ENCODE measurements around the gene SCAMP1. TPM values are rescaled to one million over a fixed set of nuclear protein-coding genes. Genes with fewer than 3 reads are reported as not detected.

The SCAMP1 gene
- total RNA-seq, 2 donors from 2014 or later, result 24.8 to 31.4 TPM

DNA sequence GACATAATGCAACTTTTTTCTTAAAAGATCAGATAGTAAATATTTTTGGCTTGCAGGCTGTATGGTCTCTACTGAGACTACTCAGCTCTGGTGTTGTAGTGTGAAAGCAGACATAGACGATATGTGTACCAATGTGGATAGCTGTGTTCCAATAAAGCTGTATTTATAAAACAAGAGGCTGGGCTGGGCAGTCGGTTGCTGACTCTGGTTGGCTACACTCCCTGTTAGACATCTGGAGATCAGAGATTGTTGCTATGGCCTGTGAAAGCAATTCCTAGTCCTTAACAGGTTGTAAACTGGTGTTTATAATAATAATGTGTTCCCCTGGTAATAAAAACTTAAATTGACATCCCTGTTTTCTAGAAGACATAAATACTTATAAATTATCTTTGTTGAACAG lies 24.4 kb upstream of the SCAMP1 start:
- ATAC-seq (ENCODE audit: insufficient number of reproducible peaks, low FRiP score, low read depth) (no peak), DNase-seq (ENCODE audit: low spot score) (no peak)
- H3K27ac ChIP-seq, result no peak overlapping the region
- no peaks in the 10 kb centered on the region for H3K36me3 ChIP-seq
- H3K27me3 ChIP-seq (replicated peaks; ENCODE audit: insufficient read depth), result no peaks in the 10 kb centered on the region
- no peaks in the 10 kb centered on the region for H3K4me1 ChIP-seq (ENCODE audit: control insufficient read depth in 1 of 2, low read depth in 2 of 2)
- TF ChIP-seq, protein P1, sequence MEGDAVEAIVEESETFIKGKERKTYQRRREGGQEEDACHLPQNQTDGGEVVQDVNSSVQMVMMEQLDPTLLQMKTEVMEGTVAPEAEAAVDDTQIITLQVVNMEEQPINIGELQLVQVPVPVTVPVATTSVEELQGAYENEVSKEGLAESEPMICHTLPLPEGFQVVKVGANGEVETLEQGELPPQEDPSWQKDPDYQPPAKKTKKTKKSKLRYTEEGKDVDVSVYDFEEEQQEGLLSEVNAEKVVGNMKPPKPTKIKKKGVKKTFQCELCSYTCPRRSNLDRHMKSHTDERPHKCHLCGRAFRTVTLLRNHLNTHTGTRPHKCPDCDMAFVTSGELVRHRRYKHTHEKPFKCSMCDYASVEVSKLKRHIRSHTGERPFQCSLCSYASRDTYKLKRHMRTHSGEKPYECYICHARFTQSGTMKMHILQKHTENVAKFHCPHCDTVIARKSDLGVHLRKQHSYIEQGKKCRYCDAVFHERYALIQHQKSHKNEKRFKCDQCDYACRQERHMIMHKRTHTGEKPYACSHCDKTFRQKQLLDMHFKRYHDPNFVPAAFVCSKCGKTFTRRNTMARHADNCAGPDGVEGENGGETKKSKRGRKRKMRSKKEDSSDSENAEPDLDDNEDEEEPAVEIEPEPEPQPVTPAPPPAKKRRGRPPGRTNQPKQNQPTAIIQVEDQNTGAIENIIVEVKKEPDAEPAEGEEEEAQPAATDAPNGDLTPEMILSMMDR (IDR thresholded peaks at IDR 0.05), result no peak
- H3K4me3 ChIP-seq, result no peak overlapping the region
- H3K9me3 ChIP-seq, result peaks cover 12% of the 10 kb centered on the region

DNA sequence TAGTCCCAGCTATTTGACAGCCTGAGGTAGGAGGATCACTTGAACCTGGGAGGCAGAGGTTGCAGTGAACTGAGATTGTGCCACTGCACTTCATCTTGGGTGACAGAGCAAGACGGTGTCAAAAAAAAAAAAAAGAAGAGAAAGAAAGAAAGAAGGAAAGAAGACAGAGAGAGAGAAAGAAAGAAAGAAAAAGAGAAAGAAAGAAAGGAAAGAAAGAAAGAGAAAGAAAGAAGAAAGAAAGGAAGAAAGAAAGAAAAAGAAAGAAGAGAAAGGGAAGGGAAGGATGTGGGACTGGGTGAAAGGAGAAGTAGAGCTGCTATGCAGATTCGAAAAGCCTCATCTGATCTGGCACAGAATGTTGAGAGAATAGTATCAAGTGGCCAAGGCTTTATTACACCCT lies 23.7 kb upstream of the SCAMP1 start:
- Histone ChIP-seq H3K36me3 (no peaks in the 10 kb centered on the region), H3K4me1 (ENCODE audit: control insufficient read depth in 1 of 2, low read depth in 2 of 2) (no peaks in the 10 kb centered on the region), H3K9me3 (peaks cover 12% of the 10 kb centered on the region), H3K27me3 (replicated peaks; ENCODE audit: insufficient read depth) (no peaks in the 10 kb centered on the region), H3K4me3 (no peak overlapping the region), H3K27ac (no peak overlapping the region)
- TF ChIP-seq, protein P1 (IDR thresholded peaks at IDR 0.05), result no peak
- no peak for DNase-seq (ENCODE audit: low spot score)
- ATAC-seq (ENCODE audit: insufficient number of reproducible peaks, low FRiP score, low read depth), result no peak

DNA sequence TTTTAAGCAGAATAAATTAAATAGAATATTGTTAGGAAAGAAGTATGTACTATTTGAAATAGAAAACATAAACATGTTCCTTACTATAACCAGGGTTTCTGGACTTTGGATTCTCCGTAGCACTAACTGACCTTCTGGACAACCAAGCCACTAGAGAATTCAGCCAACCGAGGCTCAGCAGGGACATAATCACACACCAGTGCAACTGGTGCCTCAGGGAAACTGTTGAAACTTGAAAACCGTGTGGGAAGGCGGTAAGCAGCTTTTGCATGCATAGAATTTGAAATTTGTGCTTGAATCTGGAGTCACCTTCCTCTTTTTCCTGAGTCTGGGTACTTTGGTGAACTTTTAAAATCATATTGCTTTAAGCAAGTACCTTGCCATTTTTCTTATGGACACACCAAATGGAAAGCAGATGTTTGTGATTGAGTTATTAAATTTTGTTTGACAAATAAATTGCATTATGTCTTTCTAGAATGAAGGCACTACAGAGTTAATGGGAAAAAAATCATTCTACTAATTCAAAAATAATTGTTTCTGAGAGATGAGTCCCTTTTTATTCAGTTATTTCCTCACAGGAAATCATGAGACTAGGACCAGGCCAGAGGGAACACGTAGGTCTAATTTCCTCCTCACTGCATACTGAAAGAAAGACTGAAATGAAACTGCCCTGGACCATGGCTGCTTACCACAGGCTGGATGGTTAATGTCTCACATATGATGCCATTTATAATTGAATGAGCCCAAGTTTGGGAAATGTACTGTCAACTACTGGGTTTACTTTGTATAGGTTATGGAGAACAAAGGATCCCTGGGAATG lies 20.6 kb upstream of the SCAMP1 start:
- H3K27ac ChIP-seq, result no peak overlapping the region
- ATAC-seq (ENCODE audit: insufficient number of reproducible peaks, low FRiP score, low read depth) (no peak), DNase-seq (ENCODE audit: low spot score) (no peak)
- H3K27me3 ChIP-seq (replicated peaks; ENCODE audit: insufficient read depth), result no peaks in the 10 kb centered on the region
- H3K36me3 ChIP-seq, result no peaks in the 10 kb centered on the region
- TF ChIP-seq, protein P1 (IDR thresholded peaks at IDR 0.05), result no peak
- H3K4me3 ChIP-seq, result no peak overlapping the region
- H3K9me3 ChIP-seq, result peaks cover 12% of the 10 kb centered on the region
- H3K4me1 ChIP-seq (ENCODE audit: control insufficient read depth in 1 of 2, low read depth in 2 of 2), result no peaks in the 10 kb centered on the region

DNA sequence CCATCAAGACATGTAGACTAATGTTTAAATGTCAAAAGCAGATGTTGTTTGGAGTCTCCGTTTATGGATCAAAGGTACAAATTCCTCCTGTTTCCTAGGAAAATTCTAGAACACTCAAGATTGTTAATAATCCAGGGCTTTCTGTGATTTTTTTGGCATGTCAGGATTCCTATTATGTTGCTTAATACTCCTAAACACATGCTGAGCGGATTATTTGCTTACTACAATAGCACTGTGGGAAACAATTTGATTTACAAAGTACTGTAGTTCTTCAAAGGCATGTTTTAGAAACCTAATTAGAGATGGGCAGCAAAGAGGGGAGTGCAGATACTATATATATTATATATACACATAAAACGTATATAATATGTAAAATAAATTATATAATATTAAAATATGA lies 19.0 kb upstream of the SCAMP1 start:
- DNase-seq (ENCODE audit: low spot score), result no peak
- Histone ChIP-seq H3K4me1 (ENCODE audit: control insufficient read depth in 1 of 2, low read depth in 2 of 2) (no peaks in the 10 kb centered on the region), H3K9me3 (peaks cover 12% of the 10 kb centered on the region), H3K27me3 (replicated peaks; ENCODE audit: insufficient read depth) (no peaks in the 10 kb centered on the region), H3K4me3 (no peak overlapping the region), H3K36me3 (no peaks in the 10 kb centered on the region), H3K27ac (no peak overlapping the region)
- no peak for ATAC-seq (ENCODE audit: insufficient number of reproducible peaks, low FRiP score, low read depth)
- TF ChIP-seq, protein P1 (IDR thresholded peaks at IDR 0.05), result no peak

DNA sequence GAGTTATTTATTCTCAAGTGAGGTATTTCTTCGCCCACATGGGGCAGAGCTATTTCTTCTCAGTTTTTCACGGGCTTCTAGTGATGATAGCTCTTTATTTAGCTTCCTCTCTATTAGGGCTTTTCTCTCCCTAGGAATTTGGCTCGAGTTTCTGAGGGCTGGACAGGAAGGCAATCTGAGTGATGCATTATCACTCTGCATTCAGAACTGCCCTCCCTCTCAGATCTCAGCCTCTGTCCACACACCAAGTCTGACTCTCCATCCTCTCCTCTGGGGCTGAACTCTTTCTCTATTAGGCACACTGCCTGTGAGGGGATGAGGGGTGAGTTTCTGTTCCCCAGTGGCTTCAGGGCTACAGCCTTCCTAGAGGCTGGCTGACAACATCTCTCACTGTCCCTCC lies 14.9 kb upstream of the SCAMP1 start:
- no peak for DNase-seq (ENCODE audit: low spot score)
- TF ChIP-seq, protein P1 (IDR thresholded peaks at IDR 0.05), result no peak
- H3K36me3 ChIP-seq, result no peaks in the 10 kb centered on the region
- H3K4me3 ChIP-seq, result no peak overlapping the region
- H3K9me3 ChIP-seq, result no peaks in the 10 kb centered on the region
- no peaks in the 10 kb centered on the region for H3K27me3 ChIP-seq (replicated peaks; ENCODE audit: insufficient read depth)
- no peaks in the 10 kb centered on the region for H3K4me1 ChIP-seq (ENCODE audit: control insufficient read depth in 1 of 2, low read depth in 2 of 2)
- no peak overlapping the region for H3K27ac ChIP-seq
- ATAC-seq (ENCODE audit: insufficient number of reproducible peaks, low FRiP score, low read depth), result no peak
